ENCODE measurements around the gene FAM193A.

The FAM193A gene

GRCh38 chr4:2688697-2689096 is 152.2 kb downstream of the FAM193A start:
- Histone ChIP-seq H2BK5ac (ENCODE audit: low read depth, low read length, poor library complexity, severe bottlenecking) (no peak overlapping the region), H2AK5ac (ENCODE audit: low read length, severe bottlenecking) (no peak overlapping the region), H3K27ac (ENCODE audit: low read length, poor library complexity, severe bottlenecking) (no peak overlapping the region), H3K4ac (ENCODE audit: low read depth in 1 of 2, low read length in 2 of 2) (no peak overlapping the region), H4K8ac (ENCODE audit: low read length) (no peak overlapping the region), H2BK15ac (ENCODE audit: low read depth, poor library complexity, severe bottlenecking) (no peak overlapping the region), H3K23ac (ENCODE audit: low read length in 2 of 2) (no peak overlapping the region), H4K91ac (ENCODE audit: low read length) (no peak overlapping the region), H3K4me1 (ENCODE audit: control insufficient read depth, insufficient read depth, low read depth, low read length) (peaks cover 10% of the 10 kb centered on the region), H3K4me3 (ENCODE audit: insufficient read depth in 1 of 2, low read depth in 1 of 2, low read length in 2 of 2) (no peak overlapping the region), H3K27me3 (ENCODE audit: control insufficient read depth in 1 of 2, insufficient read depth in 1 of 2, low read length in 2 of 2) (no peaks in the 10 kb centered on the region), H3K9me3 (ENCODE audit: control insufficient read depth, low read length) (no peaks in the 10 kb centered on the region), H3K9ac (ENCODE audit: low read length) (no peak overlapping the region), H3K4me2 (ENCODE audit: low read length, poor library complexity, severe bottlenecking) (no peak overlapping the region), H2BK120ac (ENCODE audit: low read depth, low read length) (no peak overlapping the region), H2AFZ (ENCODE audit: low read depth, low read length) (no peak overlapping the region), H3K14ac (ENCODE audit: low read length in 2 of 2) (no peak overlapping the region), H3K18ac (ENCODE audit: low read depth in 1 of 2, low read length in 2 of 2) (no peak overlapping the region), H3K36me3 (ENCODE audit: control insufficient read depth in 1 of 2, insufficient read depth in 2 of 2, low read depth in 1 of 2, low read length in 2 of 2) (peaks cover 52 to 97% of the 10 kb centered on the region in 2 experiments), H3K79me1 (replicated peaks; ENCODE audit: low read length, poor library complexity, severe bottlenecking) (peaks cover 35% of the 10 kb centered on the region), H2BK12ac (ENCODE audit: low read length in 2 of 2) (no peak overlapping the region)
- WGBS = 98% methylated on average over 4 of the region's 4 CpGs
- no peak for DNase-seq

GRCh38 chr4:2689114-2689513 is 152.7 kb downstream of the FAM193A start:
- no peak overlapping the region for H3K23ac ChIP-seq (ENCODE audit: low read length in 2 of 2)
- H3K4ac ChIP-seq (ENCODE audit: low read depth in 1 of 2, low read length in 2 of 2) = no peak overlapping the region
- H3K4me3 ChIP-seq (ENCODE audit: insufficient read depth in 1 of 2, low read depth in 1 of 2, low read length in 2 of 2) = no peak overlapping the region
- H3K36me3 ChIP-seq (ENCODE audit: control insufficient read depth in 1 of 2, insufficient read depth in 2 of 2, low read depth in 1 of 2, low read length in 2 of 2) = peaks cover 56 to 97% of the 10 kb centered on the region in 2 experiments
- H2BK12ac ChIP-seq (ENCODE audit: low read length in 2 of 2) = no peak overlapping the region
- H2AK5ac ChIP-seq (ENCODE audit: low read length, severe bottlenecking) = no peak overlapping the region
- no peak overlapping the region for H3K14ac ChIP-seq (ENCODE audit: low read length in 2 of 2)
- H2AFZ ChIP-seq (ENCODE audit: low read depth, low read length) = no peak overlapping the region
- H3K4me2 ChIP-seq (ENCODE audit: low read length, poor library complexity, severe bottlenecking) = no peak overlapping the region
- H3K9me3 ChIP-seq (ENCODE audit: control insufficient read depth, low read length) = no peaks in the 10 kb centered on the region
- no peaks in the 10 kb centered on the region for H3K27me3 ChIP-seq (ENCODE audit: control insufficient read depth in 1 of 2, insufficient read depth in 1 of 2, low read length in 2 of 2)
- no peak overlapping the region for H3K9ac ChIP-seq (ENCODE audit: low read length)
- H3K4me1 ChIP-seq (ENCODE audit: control insufficient read depth, insufficient read depth, low read depth, low read length) = peaks cover 10% of the 10 kb centered on the region
- no peak for DNase-seq
- no peak overlapping the region for H4K91ac ChIP-seq (ENCODE audit: low read length)
- H2BK15ac ChIP-seq (ENCODE audit: low read depth, poor library complexity, severe bottlenecking) = no peak overlapping the region
- no peak overlapping the region for H4K8ac ChIP-seq (ENCODE audit: low read length)
- peaks cover 37% of the 10 kb centered on the region for H3K79me1 ChIP-seq (replicated peaks; ENCODE audit: low read length, poor library complexity, severe bottlenecking)
- no peak overlapping the region for H3K18ac ChIP-seq (ENCODE audit: low read depth in 1 of 2, low read length in 2 of 2)
- no peak overlapping the region for H2BK120ac ChIP-seq (ENCODE audit: low read depth, low read length)
- no peak overlapping the region for H2BK5ac ChIP-seq (ENCODE audit: low read depth, low read length, poor library complexity, severe bottlenecking)
- H3K27ac ChIP-seq (ENCODE audit: low read length, poor library complexity, severe bottlenecking) = no peak overlapping the region
- WGBS = 96% methylated on average over 5 of the region's 6 CpGs

GRCh38 chr4:2689825-2690700 is 153.6 kb downstream of the FAM193A start:
- Histone ChIP-seq H3K4me3 (ENCODE audit: insufficient read depth in 1 of 2, low read depth in 1 of 2, low read length in 2 of 2) (no peak overlapping the region), H4K91ac (ENCODE audit: low read length) (no peak overlapping the region), H3K18ac (ENCODE audit: low read depth in 1 of 2, low read length in 2 of 2) (no peak overlapping the region), H2AFZ (ENCODE audit: low read depth, low read length) (no peak overlapping the region), H3K9ac (ENCODE audit: low read length) (no peak overlapping the region), H3K27ac (ENCODE audit: low read length, poor library complexity, severe bottlenecking) (peak overlapping the region; percentile 9), H3K4me2 (ENCODE audit: low read length, poor library complexity, severe bottlenecking) (no peak overlapping the region), H3K36me3 (ENCODE audit: control insufficient read depth in 1 of 2, insufficient read depth in 2 of 2, low read depth in 1 of 2, low read length in 2 of 2) (peaks cover 53 to 97% of the 10 kb centered on the region in 2 experiments), H3K4me1 (ENCODE audit: control insufficient read depth, insufficient read depth, low read depth, low read length) (peaks cover 18% of the 10 kb centered on the region), H2BK5ac (ENCODE audit: low read depth, low read length, poor library complexity, severe bottlenecking) (no peak overlapping the region), H2BK12ac (ENCODE audit: low read length in 2 of 2) (peak overlapping the region in 1 of 2 experiments; percentile 32), H2BK15ac (ENCODE audit: low read depth, poor library complexity, severe bottlenecking) (no peak overlapping the region), H2AK5ac (ENCODE audit: low read length, severe bottlenecking) (no peak overlapping the region), H4K8ac (ENCODE audit: low read length) (no peak overlapping the region), H3K4ac (ENCODE audit: low read depth in 1 of 2, low read length in 2 of 2) (no peak overlapping the region), H3K9me3 (ENCODE audit: control insufficient read depth, low read length) (no peaks in the 10 kb centered on the region), H3K79me1 (replicated peaks; ENCODE audit: low read length, poor library complexity, severe bottlenecking) (peaks cover 30% of the 10 kb centered on the region), H3K27me3 (ENCODE audit: control insufficient read depth in 1 of 2, insufficient read depth in 1 of 2, low read length in 2 of 2) (no peaks in the 10 kb centered on the region), H3K23ac (ENCODE audit: low read length in 2 of 2) (no peak overlapping the region), H3K14ac (ENCODE audit: low read length in 2 of 2) (no peak overlapping the region), H2BK120ac (ENCODE audit: low read depth, low read length) (no peak overlapping the region)
- DNase-seq = no peak
- 95% methylated on average over 19 of the region's 19 CpGs for WGBS

GRCh38 chr4:2691313-2691712 is 154.9 kb downstream of the FAM193A start:
- Histone ChIP-seq H4K91ac (ENCODE audit: low read length) (no peak overlapping the region), H3K79me1 (replicated peaks; ENCODE audit: low read length, poor library complexity, severe bottlenecking) (peaks cover 31% of the 10 kb centered on the region), H2BK12ac (ENCODE audit: low read length in 2 of 2) (no peak overlapping the region), H4K8ac (ENCODE audit: low read length) (no peak overlapping the region), H3K27me3 (ENCODE audit: control insufficient read depth in 1 of 2, insufficient read depth in 1 of 2, low read length in 2 of 2) (no peaks in the 10 kb centered on the region), H3K9ac (ENCODE audit: low read length) (no peak overlapping the region), H3K9me3 (ENCODE audit: control insufficient read depth, low read length) (no peaks in the 10 kb centered on the region), H3K23ac (ENCODE audit: low read length in 2 of 2) (no peak overlapping the region), H3K18ac (ENCODE audit: low read depth in 1 of 2, low read length in 2 of 2) (no peak overlapping the region), H3K4me2 (ENCODE audit: low read length, poor library complexity, severe bottlenecking) (no peak overlapping the region), H2BK5ac (ENCODE audit: low read depth, low read length, poor library complexity, severe bottlenecking) (no peak overlapping the region), H3K27ac (ENCODE audit: low read length, poor library complexity, severe bottlenecking) (no peak overlapping the region), H2BK120ac (ENCODE audit: low read depth, low read length) (no peak overlapping the region), H2AFZ (ENCODE audit: low read depth, low read length) (no peak overlapping the region), H3K4me3 (ENCODE audit: insufficient read depth in 1 of 2, low read depth in 1 of 2, low read length in 2 of 2) (no peak overlapping the region), H2AK5ac (ENCODE audit: low read length, severe bottlenecking) (no peak overlapping the region), H3K4ac (ENCODE audit: low read depth in 1 of 2, low read length in 2 of 2) (no peak overlapping the region), H3K4me1 (ENCODE audit: control insufficient read depth, insufficient read depth, low read depth, low read length) (peaks cover 19% of the 10 kb centered on the region), H2BK15ac (ENCODE audit: low read depth, poor library complexity, severe bottlenecking) (no peak overlapping the region), H3K36me3 (ENCODE audit: control insufficient read depth in 1 of 2, insufficient read depth in 2 of 2, low read depth in 1 of 2, low read length in 2 of 2) (peaks cover 53 to 96% of the 10 kb centered on the region in 2 experiments), H3K14ac (ENCODE audit: low read length in 2 of 2) (no peak overlapping the region)
- WGBS = 97% methylated on average over 5 of the region's 5 CpGs
- no peak for DNase-seq
